Endothelial cell of umbilical vein (primary cell): Measurements from ENCODE around the gene PARD3B. TPM values are rescaled to one million over a fixed set of nuclear protein-coding genes. Genes with fewer than 3 reads are reported as not detected.
A peak's percentile ranks its signal among the peaks of the same experiment; 100 is the strongest.

Experiments used
- BruUV-seq: library from RNA; stranded (reverse); fragments of 400-500 nt; replicated peaks from 2 replicates; lab custom pipeline; 2021; lab: Mats Ljungman, UMichigan
- CTCF ChIA-PET: fragments of 300-600, 350-600 bp; sonication (Branson Sonifier 250); formaldehyde crosslinking; loops from one replicate; lab custom pipeline; 2021; ENCODE audit warnings: antibody characterized with exemption, inconsistent platforms; lab: Charles Lee
- POLR2A ChIA-PET: fragments of 300-600, 350-600 bp; sonication (Branson Sonifier 250); formaldehyde crosslinking; loops from one replicate; lab custom pipeline; 2021; ENCODE audit warnings: antibody characterized with exemption, inconsistent platforms; lab: Charles Lee
- DNase-seq: peaks from one replicate; pipeline ENCODE4 v3.0.0-alpha.2; 2011; ENCODE audit warnings: low read depth, low spot score
- FAIRE-seq: peaks from 2 replicates; lab custom pipeline; 2011; peaks lifted over from hg19 to GRCh38; lab: Jason Lieb, UNC
- H2AFZ ChIP-seq: 2 replicates; pipeline ENCODE4 v1.6.0; 2012; ENCODE audit warnings: low read depth, low read length, control low read depth, inconsistent platforms
- H3K27ac ChIP-seq: 2 replicates; pipeline ENCODE4 v1.5.1; 2011; ENCODE audit warnings: low read depth, mild to moderate bottlenecking, control low read depth, low read length, moderate library complexity; ENCODE audit not compliant: insufficient read depth
- H3K27me3 ChIP-seq, 2 experiments: 2 replicates each; pipeline versions ENCODE4 v1.6.0 to v1.6.1; 2011; ENCODE audit warnings: low read length in 2 of 2, mixed read lengths in 1 of 2; ENCODE audit not compliant: control insufficient read depth in 2 of 2, insufficient read depth in 2 of 2
- H3K36me3 ChIP-seq, 2 experiments: 2 replicates in 1 of 2; 3 replicates in 1 of 2; pipeline ENCODE4 v1.5.1; 2011; ENCODE audit warnings: low read length in 2 of 2, mild to moderate bottlenecking in 1 of 2, moderate library complexity in 1 of 2; ENCODE audit not compliant: control insufficient read depth in 2 of 2, insufficient read depth in 2 of 2; ENCODE audit errors: extremely low read depth in 1 of 2
- H3K4me1 ChIP-seq: 3 replicates; pipeline ENCODE4 v1.5.1; 2011; ENCODE audit warnings: mild to moderate bottlenecking, low read length; ENCODE audit not compliant: control insufficient read depth, insufficient read depth; ENCODE audit errors: extremely low read depth
- H3K4me2 ChIP-seq: 2 replicates; pipeline ENCODE4 v1.6.1; 2011; ENCODE audit warnings: low read length, control low read depth, mixed read lengths; ENCODE audit not compliant: insufficient read depth
- H3K4me3 ChIP-seq, 3 experiments: fragments of 200-600 bp in 1 of 3; sonication (generic), shearing (Covaris generic) in 1 of 3; replicated peaks in 1 of 3; 2 replicates each; pipeline ENCODE4 v1.5.1; 2011 to 2016; ENCODE audit warnings: control low read depth in 3 of 3, low read length in 3 of 3, mild to moderate bottlenecking in 2 of 3, inconsistent platforms in 1 of 3, low read depth in 1 of 3, moderate library complexity in 1 of 3; ENCODE audit not compliant: insufficient read depth in 1 of 3
- H3K79me2 ChIP-seq: 2 replicates; pipeline ENCODE4 v1.6.0; 2012; ENCODE audit warnings: low read length, inconsistent platforms; ENCODE audit not compliant: control insufficient read depth, insufficient read depth
- H3K9ac ChIP-seq: replicated peaks from 2 replicates; pipeline ENCODE3; 2011; ENCODE audit warnings: low read length, control low read depth; ENCODE audit not compliant: insufficient read depth; ENCODE audit errors: extremely low read depth
- H3K9me1 ChIP-seq: replicated peaks from 3 replicates; pipeline ENCODE4 v1.6.0; 2011; ENCODE audit warnings: mild to moderate bottlenecking, low read length; ENCODE audit not compliant: control insufficient read depth, insufficient read depth; ENCODE audit errors: extremely low read depth
- H3K9me3 ChIP-seq: replicated peaks from 2 replicates; pipeline ENCODE4 v1.5.1; 2012; ENCODE audit warnings: low read length, inconsistent platforms; ENCODE audit not compliant: control insufficient read depth, insufficient read depth
- H4K20me1 ChIP-seq: replicated peaks from 2 replicates; pipeline ENCODE3; 2011; ENCODE audit warnings: mild to moderate bottlenecking, low read length; ENCODE audit not compliant: control insufficient read depth, insufficient read depth; ENCODE audit errors: extremely low read depth
- EZH2 ChIP-seq: IDR thresholded peaks from 2 replicates; pipeline ENCODE4 v1.6.1; 2012; ENCODE audit warnings: borderline replicate concordance, low read depth, mild to moderate bottlenecking, moderate library complexity, low read length, inconsistent platforms; ENCODE audit not compliant: severe bottlenecking
- FOS ChIP-seq: IDR thresholded peaks from 2 replicates; pipeline ENCODE4 v1.6.1; 2011; ENCODE audit warnings: mild to moderate bottlenecking, low read length, moderate library complexity, borderline replicate concordance; ENCODE audit not compliant: insufficient read depth
- GATA2 ChIP-seq: IDR thresholded peaks from 2 replicates; pipeline ENCODE4 v1.7.0; 2011; ENCODE audit warnings: low read depth, mild to moderate bottlenecking, moderate library complexity, mixed read lengths, low read length; ENCODE audit not compliant: insufficient read length, insufficient read depth
- JUN ChIP-seq: IDR thresholded peaks from 2 replicates; pipeline ENCODE4 v1.6.1; 2011; ENCODE audit warnings: borderline replicate concordance, low read depth; ENCODE audit not compliant: insufficient read length, insufficient read depth
- MYC ChIP-seq: IDR thresholded peaks from one replicate; pipeline ENCODE4 v1.6.1; 2011; ENCODE audit warnings: mild to moderate bottlenecking, low read depth, low read length
- POLR2A ChIP-seq: IDR thresholded peaks from 2 replicates; pipeline ENCODE4 v1.6.1; 2012; ENCODE audit warnings: low read depth, mild to moderate bottlenecking, control low read depth, low read length
- POLR2AphosphoS5 ChIP-seq: IDR thresholded peaks from 2 replicates; pipeline ENCODE4 v1.6.1; 2012; ENCODE audit warnings: low read depth, mild to moderate bottlenecking, control low read depth, low read length, moderate library complexity; ENCODE audit not compliant: insufficient read depth
- dilution Hi-C: fragments of 300-500 bp; cut with MboI; formaldehyde crosslinking; loops from one replicate; pipeline ENCODE4 v1.15.0; 2019; ENCODE audit warnings: low sequenced_read_pairs; ENCODE audit not compliant: extremely low pct_ligation_motif_present
- intact Hi-C: fragments of 100-400 bp; cut with micrococcal nuclease; formaldehyde crosslinking; loops from one replicate; pipeline ENCODE4 v1.10.0; 2022
- polyA plus RNA-seq, 4 experiments: library from polyadenylated mRNA; depleted of rRNA in 3 of 4; stranded (reverse) in 3 of 4; unstranded in 1 of 4; fragments of >200 nt; gene quantifications; 2 replicates each; pipeline versions ENCODE4 v1.2.1 to v1.2.3, GENCODE V29; 2011 to 2012; ENCODE audit warnings: missing spikeins in 1 of 4
- total RNA-seq: library from RNA; stranded (reverse); gene quantifications from 2 replicates; pipeline ENCODE4 v1.2.3, GENCODE V29; 2021
- TF ChIP-seq, protein P1 (sequence below): IDR thresholded peaks from 2 replicates; pipeline ENCODE4 v1.6.1; 2011; ENCODE audit not compliant: insufficient read depth, insufficient read length
- TF ChIP-seq, protein P2 (sequence below), 2 donors: IDR thresholded peaks; 1 replicate in 1 of 2; 2 replicates in 1 of 2; pipeline ENCODE4 v1.5.1; 2011; ENCODE audit warnings: low read length in 2 of 2, mild to moderate bottlenecking in 2 of 2, moderate library complexity in 2 of 2, control low read depth in 1 of 2, inconsistent platforms in 1 of 2, low read depth in 1 of 2; ENCODE audit not compliant: insufficient read depth in 1 of 2; ENCODE audit errors: extremely low read depth in 1 of 2

The PARD3B gene
- total and polyA plus RNA-seq, 2 donors (not counting 3 experiments of a cell fraction or from before 2014, with no cell fraction given) = 2.2 to 30.9 TPM

DNA sequence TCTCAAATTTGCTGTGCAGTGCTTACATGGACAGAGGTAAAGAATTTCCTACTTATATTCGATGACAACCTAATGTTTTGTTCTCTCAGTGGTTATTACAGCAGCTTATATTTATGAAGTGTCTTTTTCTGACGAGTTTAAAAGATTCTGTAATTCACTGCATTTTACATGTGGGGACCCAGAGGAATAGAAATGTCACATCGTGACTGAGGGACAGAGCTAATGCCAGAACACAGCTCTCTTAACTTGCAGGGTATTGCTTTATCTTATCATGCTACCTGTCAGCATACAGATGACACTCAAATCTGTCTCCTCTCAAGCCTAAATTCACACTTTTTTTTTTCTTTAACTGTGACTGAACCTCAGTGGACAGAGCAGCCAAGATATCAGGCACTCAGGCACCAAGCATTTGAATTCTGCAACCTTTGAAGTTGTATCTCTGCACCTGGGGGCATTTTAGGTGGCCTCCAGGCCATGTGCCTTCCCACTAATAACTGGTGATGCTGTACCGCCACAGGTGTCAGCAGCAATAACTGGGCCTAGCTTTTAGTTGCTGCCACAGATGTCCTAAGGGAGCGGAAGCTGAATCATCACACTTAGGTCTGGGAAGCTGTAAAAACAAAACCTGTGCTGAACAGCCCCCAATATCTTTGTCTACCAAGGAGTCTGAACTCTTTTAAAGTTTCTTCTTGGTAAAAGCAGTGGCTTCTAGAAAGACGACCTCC lies 821.2 kb downstream of the PARD3B start:
- Histone ChIP-seq H3K4me2 (no peak overlapping the region), H2AFZ (no peak overlapping the region), H3K9ac (no peak overlapping the region), H3K27me3 (no peaks in the 10 kb centered on the region), H3K36me3 (no peaks in the 10 kb centered on the region), H3K9me3 (no peaks in the 10 kb centered on the region), H3K79me2 (no peaks in the 10 kb centered on the region), H3K4me1 (peaks cover 8% of the 10 kb centered on the region), H3K27ac (no peak overlapping the region), H3K9me1 (no peaks in the 10 kb centered on the region), H3K4me3 (no peak overlapping the region), H4K20me1 (no peaks in the 10 kb centered on the region)
- BruUV-seq = no TSS peak
- DNase-seq (peak; percentile 39), FAIRE-seq (peak; percentile 47)
- dilution Hi-C loops (no loop called here), intact Hi-C loops (no loop called here)
- ChIA-PET CTCF (no interaction called here), POLR2A (no interaction called here)
- TF ChIP-seq, protein P1, sequence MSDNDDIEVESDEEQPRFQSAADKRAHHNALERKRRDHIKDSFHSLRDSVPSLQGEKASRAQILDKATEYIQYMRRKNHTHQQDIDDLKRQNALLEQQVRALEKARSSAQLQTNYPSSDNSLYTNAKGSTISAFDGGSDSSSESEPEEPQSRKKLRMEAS = no peak
- no peak for TF ChIP-seq FOS
- TF ChIP-seq JUN = no peak
- no peak for TF ChIP-seq GATA2
- TF ChIP-seq POLR2A = no peak
- no peak for TF ChIP-seq EZH2
- no peak for TF ChIP-seq MYC
- TF ChIP-seq, protein P2, sequence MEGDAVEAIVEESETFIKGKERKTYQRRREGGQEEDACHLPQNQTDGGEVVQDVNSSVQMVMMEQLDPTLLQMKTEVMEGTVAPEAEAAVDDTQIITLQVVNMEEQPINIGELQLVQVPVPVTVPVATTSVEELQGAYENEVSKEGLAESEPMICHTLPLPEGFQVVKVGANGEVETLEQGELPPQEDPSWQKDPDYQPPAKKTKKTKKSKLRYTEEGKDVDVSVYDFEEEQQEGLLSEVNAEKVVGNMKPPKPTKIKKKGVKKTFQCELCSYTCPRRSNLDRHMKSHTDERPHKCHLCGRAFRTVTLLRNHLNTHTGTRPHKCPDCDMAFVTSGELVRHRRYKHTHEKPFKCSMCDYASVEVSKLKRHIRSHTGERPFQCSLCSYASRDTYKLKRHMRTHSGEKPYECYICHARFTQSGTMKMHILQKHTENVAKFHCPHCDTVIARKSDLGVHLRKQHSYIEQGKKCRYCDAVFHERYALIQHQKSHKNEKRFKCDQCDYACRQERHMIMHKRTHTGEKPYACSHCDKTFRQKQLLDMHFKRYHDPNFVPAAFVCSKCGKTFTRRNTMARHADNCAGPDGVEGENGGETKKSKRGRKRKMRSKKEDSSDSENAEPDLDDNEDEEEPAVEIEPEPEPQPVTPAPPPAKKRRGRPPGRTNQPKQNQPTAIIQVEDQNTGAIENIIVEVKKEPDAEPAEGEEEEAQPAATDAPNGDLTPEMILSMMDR (IDR thresholded peaks at IDR 0.05; ENCODE audit: extremely low read depth in 1 of 2, insufficient read depth in 1 of 2, low read depth in 1 of 2, low read length in 2 of 2) = no peak
- no peak for TF ChIP-seq POLR2AphosphoS5
